ENCODE results near the gene HOXA2.

The HOXA2 gene

DNA sequence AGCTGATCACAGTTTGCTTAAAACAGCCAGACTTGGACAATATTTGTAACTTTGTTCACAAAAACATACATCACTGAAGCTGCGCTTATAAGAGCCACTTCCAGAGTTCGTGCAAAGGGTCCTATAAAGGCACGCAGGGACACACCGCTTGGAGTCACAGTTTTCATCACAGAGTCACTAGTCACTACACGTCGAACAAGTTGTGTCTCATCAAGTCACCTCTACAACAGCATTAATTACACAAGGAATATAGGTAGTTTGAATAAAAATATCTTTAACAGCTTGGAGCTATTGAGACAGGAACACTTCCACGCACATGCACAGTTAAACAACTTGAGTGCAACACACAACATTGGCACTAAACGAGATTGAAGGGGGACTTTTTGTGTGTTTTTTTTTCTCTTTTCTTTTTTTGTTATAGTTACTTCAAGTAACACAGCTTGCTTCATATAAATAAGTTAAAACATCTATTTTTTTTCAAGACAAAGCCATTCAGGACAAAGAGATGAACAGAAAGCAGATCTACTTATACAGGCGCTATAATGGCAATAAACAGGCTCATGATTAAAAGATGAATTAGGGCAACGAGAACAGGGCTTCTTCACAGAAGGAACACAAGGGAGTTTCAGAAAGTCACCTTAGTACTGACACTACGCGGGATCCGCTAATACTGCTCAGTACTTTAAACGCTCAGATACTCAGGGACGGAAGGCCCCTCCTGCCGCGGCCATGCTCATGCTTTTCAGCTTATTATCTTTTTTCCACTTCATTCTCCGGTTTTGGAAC is 38.8 kb upstream of the HOXA2 start:
- no peak for DNase-seq

- DNase-seq, result no peak
Observed at GRCh38 chr7:27140126-27140857, 37.8 kb upstream of the HOXA2 start.

DNA sequence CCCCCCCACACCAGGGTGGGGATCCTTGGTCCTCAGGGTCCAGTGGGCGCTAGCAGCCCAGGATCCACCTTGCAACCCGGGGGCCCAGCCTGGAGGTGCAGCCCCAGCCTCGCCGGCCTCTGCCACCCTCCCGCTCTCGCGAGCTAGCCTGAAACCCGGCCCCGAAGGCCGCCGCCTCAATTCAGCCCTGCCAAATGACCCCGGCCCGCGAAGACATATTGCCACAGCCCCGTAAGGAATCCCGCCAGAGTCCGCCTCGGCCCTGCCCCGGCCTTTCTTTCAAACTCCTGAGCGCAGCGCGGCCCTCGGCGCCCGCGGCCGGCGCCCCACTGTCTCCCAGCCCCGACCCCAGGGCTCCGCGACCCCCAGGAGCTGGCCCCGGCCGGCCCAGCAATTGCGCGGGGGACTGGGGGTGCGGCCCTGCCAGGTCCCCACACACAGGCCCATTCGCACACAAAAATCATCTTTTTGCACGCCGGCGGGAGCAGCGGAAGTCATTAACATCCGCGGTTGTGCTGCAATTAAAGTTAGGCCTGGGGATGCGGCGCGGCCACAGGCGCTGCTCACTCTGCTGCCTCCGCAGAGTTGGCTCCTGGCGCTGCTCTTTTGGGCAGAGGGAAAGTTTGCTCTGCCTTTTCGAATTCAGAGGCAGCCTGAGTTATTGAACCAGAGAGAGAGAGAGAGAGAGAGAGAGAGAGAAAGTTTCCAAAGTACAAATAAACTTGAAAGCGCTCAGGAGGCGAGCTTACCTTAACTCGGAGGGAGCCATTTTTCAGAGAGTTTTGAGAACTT is 37.0 kb upstream of the HOXA2 start:
- no peak for DNase-seq

GRCh38 chr7:27138985-27139333 is 36.5 kb upstream of the HOXA2 start:
- DNase-seq, result no peak

DNA sequence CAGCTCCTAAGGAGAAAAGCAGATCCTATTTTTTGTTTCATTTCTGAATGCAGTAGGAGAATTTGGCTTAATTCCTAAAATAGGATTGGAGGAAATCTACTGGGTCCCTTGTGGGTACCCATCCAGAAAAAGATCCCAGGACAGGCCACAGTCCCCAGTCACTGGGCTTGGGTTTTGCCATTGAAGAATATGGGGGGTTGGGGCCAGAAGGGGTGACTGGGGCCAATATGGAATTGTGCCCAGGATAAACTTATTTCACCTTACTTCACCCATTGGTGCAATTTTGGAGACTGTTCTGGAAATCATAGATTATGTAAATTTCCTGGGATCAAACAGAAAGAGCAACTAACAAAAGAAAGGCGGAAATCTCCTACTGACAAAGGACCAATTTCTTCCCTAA is 36.0 kb upstream of the HOXA2 start:
- no peak for DNase-seq

GRCh38 chr7:27137640-27138315 is 35.3 kb upstream of the HOXA2 start:
- no peak for DNase-seq

DNA sequence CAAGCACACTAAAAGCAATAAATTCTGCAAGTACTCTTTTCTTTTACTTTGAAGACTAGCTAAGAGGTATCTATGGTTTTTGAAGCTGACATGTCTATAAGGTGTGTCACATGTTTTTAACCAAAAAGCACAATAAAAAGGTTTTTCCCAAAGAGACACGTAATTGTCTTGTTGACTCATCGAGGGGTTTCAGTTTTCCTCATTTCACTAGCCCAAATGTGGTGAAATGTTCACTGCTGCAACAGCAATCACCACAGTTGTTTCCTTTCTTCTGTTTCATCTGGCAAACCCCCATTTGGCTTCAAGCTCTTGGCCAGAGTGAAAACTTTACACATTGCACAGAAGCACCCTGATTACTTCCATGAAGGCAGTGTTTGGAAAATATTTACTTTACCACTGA is 31.9 kb upstream of the HOXA2 start:
- no peak for DNase-seq

GRCh38 chr7:27133409-27134231 is 31.1 kb upstream of the HOXA2 start:
- peak; percentile 63 for DNase-seq

GRCh38 chr7:27132978-27133377 is 30.5 kb upstream of the HOXA2 start:
- DNase-seq, result no peak

DNA sequence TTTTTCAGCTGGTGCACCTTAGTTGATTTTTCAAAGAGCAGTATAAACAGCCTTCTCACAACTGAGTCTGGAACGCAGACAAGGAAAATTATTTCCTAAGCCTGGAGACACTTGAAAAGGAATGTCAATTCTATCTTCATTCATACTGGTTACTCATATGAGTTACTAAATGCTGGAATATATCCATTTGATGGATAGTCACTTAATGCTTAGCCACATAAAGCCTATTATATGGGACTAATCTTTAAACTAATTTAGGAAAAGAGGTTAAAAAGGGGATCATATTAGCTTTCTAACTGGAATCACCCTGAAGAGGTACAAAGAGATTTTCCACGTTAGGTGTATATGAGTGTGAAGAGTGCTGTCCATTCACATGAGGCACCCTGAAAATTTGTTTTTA is 29.7 kb upstream of the HOXA2 start:
- DNase-seq, result peak; percentile 32

- no peak for DNase-seq
Observed at GRCh38 chr7:27131390-27131819, 28.9 kb upstream of the HOXA2 start.

DNA sequence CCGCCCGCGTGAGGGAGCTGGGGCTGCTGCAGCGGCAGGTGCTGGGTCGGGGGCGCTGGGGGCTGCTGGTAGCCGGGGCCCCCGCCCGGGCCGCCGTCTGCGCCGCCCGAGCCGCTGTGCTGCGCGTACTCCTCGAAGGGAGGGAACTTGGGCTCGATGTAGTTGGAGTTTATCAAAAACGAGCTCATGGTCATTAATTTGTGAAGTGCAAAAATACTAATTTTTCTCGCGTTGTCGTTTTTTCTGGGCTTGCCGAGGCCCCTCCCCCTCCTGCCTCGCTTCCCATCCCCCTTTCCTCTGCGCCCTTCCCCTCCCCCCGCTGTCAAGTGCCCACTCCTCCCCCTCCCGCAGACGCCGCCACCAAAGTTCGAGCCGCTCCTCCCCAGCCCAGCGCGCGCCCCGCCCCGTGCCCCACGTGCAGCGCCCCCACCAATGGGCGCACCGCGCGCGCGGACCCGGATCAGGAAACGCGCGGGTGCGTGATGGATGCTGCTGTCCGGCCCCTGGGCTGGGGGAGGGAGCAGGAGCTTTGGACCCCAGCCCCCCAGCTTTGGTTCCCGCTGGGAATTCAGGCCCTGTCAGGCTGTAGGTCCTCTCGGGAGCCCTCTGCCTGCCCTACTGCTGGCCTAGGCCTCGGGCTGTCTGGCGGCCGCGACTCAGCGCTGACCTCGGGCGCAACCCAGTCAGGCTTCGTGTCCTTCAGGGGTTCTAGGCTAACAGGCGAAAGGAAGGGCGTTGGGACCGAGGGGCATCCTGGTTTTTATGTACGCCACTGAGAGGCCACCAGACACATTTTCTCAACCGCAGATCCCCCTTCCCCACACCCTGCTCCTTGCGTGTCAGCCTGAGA is 28.3 kb upstream of the HOXA2 start, which contains the start of gene HOXA4:
Gene HOXA4, minus strand, starts transcription at position 218 of the 850 bp plus-strand sequence. Its CDS starts 24 bp downstream, at position 194.
- peak; percentile 90 for DNase-seq

- DNase-seq, result no peak
Observed at GRCh38 chr7:27129729-27130539, 27.5 kb upstream of the HOXA2 start.

DNA sequence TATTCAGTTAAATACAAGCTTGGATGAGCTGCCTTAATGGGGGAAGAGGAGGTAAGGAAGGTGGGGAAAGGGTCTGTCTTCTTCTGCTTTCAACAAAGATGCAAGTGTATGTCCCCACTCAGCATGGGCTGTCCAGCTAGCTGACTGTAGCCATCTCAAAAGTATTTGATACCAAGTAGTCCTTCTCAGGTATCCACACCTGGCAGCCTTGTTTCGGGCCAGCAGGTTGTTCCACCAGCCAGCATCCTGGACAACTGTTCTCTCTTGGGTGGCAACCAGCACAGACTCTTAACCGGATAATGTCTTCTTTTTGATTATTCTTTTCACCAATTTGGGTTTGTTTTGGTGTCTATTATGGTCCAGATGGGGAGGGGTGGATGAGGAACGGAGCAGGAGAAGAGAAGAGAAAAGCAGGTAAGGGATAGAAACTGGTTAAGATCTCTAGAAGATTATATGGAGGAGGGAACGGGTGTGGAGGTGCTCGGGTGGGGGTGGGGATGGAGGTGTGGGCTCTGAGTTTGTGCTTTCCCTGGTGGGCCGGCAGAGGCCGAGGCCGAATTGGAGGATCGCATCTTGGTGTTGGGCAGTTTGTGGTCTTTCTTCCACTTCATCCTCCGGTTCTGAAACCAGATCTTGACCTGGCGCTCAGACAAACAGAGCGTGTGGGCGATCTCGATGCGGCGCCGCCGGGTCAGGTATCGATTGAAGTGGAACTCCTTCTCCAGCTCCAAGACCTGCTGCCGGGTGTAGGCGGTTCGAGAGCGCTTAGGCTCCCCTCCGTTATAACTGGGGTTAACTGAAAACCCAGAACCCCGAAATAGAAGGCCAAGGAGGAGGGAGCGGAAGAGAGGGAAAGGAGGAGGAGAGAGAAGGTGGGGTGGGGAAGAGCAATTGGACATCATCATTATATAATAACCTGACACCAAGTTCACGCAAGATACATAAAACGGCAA is 26.6 kb upstream of the HOXA2 start:
- DNase-seq, result no peak

- no peak for DNase-seq
Observed at GRCh38 chr7:27128034-27128433, 25.6 kb upstream of the HOXA2 start.

DNA sequence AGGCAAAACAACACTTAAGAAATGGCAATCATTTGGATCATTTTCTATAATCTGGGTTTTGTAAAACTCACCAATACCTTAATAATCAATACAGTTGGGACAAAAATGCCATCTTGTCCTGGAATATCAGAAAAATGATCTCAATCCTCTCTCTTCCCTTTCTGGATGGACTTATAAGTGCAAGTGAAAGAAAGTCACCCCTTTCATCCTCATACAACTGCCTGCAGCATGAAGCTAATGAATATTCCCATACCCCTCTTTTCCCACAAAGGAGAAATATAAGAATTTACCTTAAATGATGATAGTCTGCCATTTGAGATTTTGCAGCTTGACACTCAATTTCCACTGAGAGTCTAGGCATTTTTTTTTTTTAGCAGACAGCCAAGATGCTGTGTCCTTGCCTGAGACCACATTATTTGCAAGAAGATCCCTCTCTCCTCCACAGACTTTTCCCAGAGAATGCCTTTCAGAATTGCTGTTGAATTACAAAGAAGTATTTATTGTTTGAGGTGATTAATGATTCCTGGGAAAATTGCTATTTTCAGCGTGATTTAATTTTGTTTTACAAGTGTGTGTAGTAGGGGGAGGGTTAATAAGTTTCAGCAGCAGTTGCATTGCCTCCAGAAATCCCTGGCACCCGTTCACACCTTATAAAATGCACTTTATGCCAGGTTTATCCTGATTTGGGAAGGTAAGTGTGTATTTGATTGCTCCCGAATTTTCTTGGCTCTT is 24.3 kb upstream of the HOXA2 start:
- DNase-seq, result no peak

GRCh38 chr7:27125986-27126394 is 23.5 kb upstream of the HOXA2 start:
- no peak for DNase-seq
